ENCODE measurements around the gene ESRRG.

ESRRG gene

GRCh38 chr1:216535751-216536150, 187.5 kb downstream of the ESRRG start:
- TF ChIP-seq CTCF (conservative IDR thresholded peaks at IDR 0.05; ENCODE audit: low read length) (no peak), EZH2phosphoT487 (IDR thresholded peaks at IDR 0.05; ENCODE audit: borderline replicate concordance) (no peak)
- no peaks in the 10 kb centered on the region for H3F3A ChIP-seq (ENCODE audit: low read depth)
- no peaks in the 10 kb centered on the region for H3K9me2 ChIP-seq (replicated peaks; ENCODE audit: low read depth, low read length)
- no peaks in the 10 kb centered on the region for H3K9me3 ChIP-seq (ENCODE audit: insufficient read depth, low read depth, low read length)
- no peaks in the 10 kb centered on the region for H3K36me3 ChIP-seq (ENCODE audit: insufficient read depth, low read length)
- H3K27me3 ChIP-seq (ENCODE audit: insufficient read depth, low read length, poor library complexity, severe bottlenecking): no peaks in the 10 kb centered on the region
- H3K79me2 ChIP-seq (ENCODE audit: insufficient read depth, low read length): no peaks in the 10 kb centered on the region
- H4K20me1 ChIP-seq (ENCODE audit: insufficient read depth, low read length, poor library complexity, severe bottlenecking): no peaks in the 10 kb centered on the region
- no peaks in the 10 kb centered on the region for H3K4me1 ChIP-seq (ENCODE audit: insufficient read depth, low read length, poor library complexity, severe bottlenecking)
- H3K9ac ChIP-seq (ENCODE audit: low read depth, low read length, poor library complexity, severe bottlenecking): no peak overlapping the region
- no peak overlapping the region for H3K4me3 ChIP-seq (ENCODE audit: low read length, poor library complexity, severe bottlenecking)
- no peak overlapping the region for H2AFZ ChIP-seq (ENCODE audit: low read length)
- no peak overlapping the region for H3K4me2 ChIP-seq (ENCODE audit: low read depth, low read length, poor library complexity, severe bottlenecking)

- H3K4me2 ChIP-seq (ENCODE audit: low read depth, low read length, poor library complexity, severe bottlenecking): no peak overlapping the region
- no peak overlapping the region for H2AFZ ChIP-seq (ENCODE audit: low read length)
- H3F3A ChIP-seq (ENCODE audit: low read depth): no peaks in the 10 kb centered on the region
- H3K9me2 ChIP-seq (replicated peaks; ENCODE audit: low read depth, low read length): no peaks in the 10 kb centered on the region
- no peak overlapping the region for H3K9ac ChIP-seq (ENCODE audit: low read depth, low read length, poor library complexity, severe bottlenecking)
- TF ChIP-seq CTCF (conservative IDR thresholded peaks at IDR 0.05; ENCODE audit: low read length) (no peak), EZH2phosphoT487 (IDR thresholded peaks at IDR 0.05; ENCODE audit: borderline replicate concordance) (no peak)
- no peaks in the 10 kb centered on the region for H3K9me3 ChIP-seq (ENCODE audit: insufficient read depth, low read depth, low read length)
- H3K4me3 ChIP-seq (ENCODE audit: low read length, poor library complexity, severe bottlenecking): no peak overlapping the region
- no peaks in the 10 kb centered on the region for H3K27me3 ChIP-seq (ENCODE audit: insufficient read depth, low read length, poor library complexity, severe bottlenecking)
- H3K79me2 ChIP-seq (ENCODE audit: insufficient read depth, low read length): no peaks in the 10 kb centered on the region
- H3K4me1 ChIP-seq (ENCODE audit: insufficient read depth, low read length, poor library complexity, severe bottlenecking): no peaks in the 10 kb centered on the region
- H3K36me3 ChIP-seq (ENCODE audit: insufficient read depth, low read length): no peaks in the 10 kb centered on the region
- H4K20me1 ChIP-seq (ENCODE audit: insufficient read depth, low read length, poor library complexity, severe bottlenecking): no peaks in the 10 kb centered on the region
Observed at GRCh38 chr1:216535059-216535458, 188.2 kb downstream of the ESRRG start.

- no peaks in the 10 kb centered on the region for H3K9me3 ChIP-seq (ENCODE audit: insufficient read depth, low read depth, low read length)
- no peak overlapping the region for H3K9ac ChIP-seq (ENCODE audit: low read depth, low read length, poor library complexity, severe bottlenecking)
- no peak for TF ChIP-seq EZH2phosphoT487 (IDR thresholded peaks at IDR 0.05; ENCODE audit: borderline replicate concordance)
- TF ChIP-seq CTCF (conservative IDR thresholded peaks at IDR 0.05; ENCODE audit: low read length): no peak
- no peaks in the 10 kb centered on the region for H3K36me3 ChIP-seq (ENCODE audit: insufficient read depth, low read length)
- no peaks in the 10 kb centered on the region for H3K9me2 ChIP-seq (replicated peaks; ENCODE audit: low read depth, low read length)
- no peak overlapping the region for H3K4me2 ChIP-seq (ENCODE audit: low read depth, low read length, poor library complexity, severe bottlenecking)
- H3K79me2 ChIP-seq (ENCODE audit: insufficient read depth, low read length): no peaks in the 10 kb centered on the region
- no peaks in the 10 kb centered on the region for H3F3A ChIP-seq (ENCODE audit: low read depth)
- no peaks in the 10 kb centered on the region for H4K20me1 ChIP-seq (ENCODE audit: insufficient read depth, low read length, poor library complexity, severe bottlenecking)
- H2AFZ ChIP-seq (ENCODE audit: low read length): no peak overlapping the region
- H3K27me3 ChIP-seq (ENCODE audit: insufficient read depth, low read length, poor library complexity, severe bottlenecking): no peaks in the 10 kb centered on the region
- H3K4me1 ChIP-seq (ENCODE audit: insufficient read depth, low read length, poor library complexity, severe bottlenecking): no peaks in the 10 kb centered on the region
- no peak overlapping the region for H3K4me3 ChIP-seq (ENCODE audit: low read length, poor library complexity, severe bottlenecking)
Observed at GRCh38 chr1:216533776-216534175, 189.5 kb downstream of the ESRRG start.

All from Loucy (cell line).